OCI-LY7 (cell line): ENCODE measurements around the gene CDR2. TPM values are rescaled to one million over a fixed set of nuclear protein-coding genes. Genes with fewer than 3 reads are reported as not detected.

Experiments used
- BruUV-seq: library from RNA; stranded (reverse); fragments of 400-500 nt; replicated peaks from 2 replicates; lab custom pipeline; 2021; lab: Mats Ljungman, UMichigan
- CTCF ChIA-PET: fragments of 300-600 bp; sonication (Branson Sonifier 250); formaldehyde crosslinking; loops from one replicate; lab custom pipeline; 2022; ENCODE audit warnings: antibody characterized with exemption; ENCODE audit not compliant: unreplicated experiment; lab: Charles Lee
- POLR2A ChIA-PET: fragments of 300-600 bp; sonication (Branson Sonifier 250); formaldehyde crosslinking; loops from one replicate; lab custom pipeline; 2022; ENCODE audit warnings: antibody characterized with exemption; lab: Charles Lee
- DNase-seq: peaks from one replicate; pipeline ENCODE4 v3.0.0-alpha.2; 2015; ENCODE audit warnings: low spot score
- H2AFZ ChIP-seq: fragments of 200-600 bp; sonication (generic), shearing (Covaris generic); 2 replicates; pipeline ENCODE4 v1.6.1; 2014; ENCODE audit warnings: mild to moderate bottlenecking, antibody characterized with exemption, low read length, moderate library complexity
- H3K27ac ChIP-seq: fragments of 200-600 bp; sonication (generic); 2 replicates; pipeline ENCODE4 v1.5.1; 2014; ENCODE audit warnings: mixed run types, low read depth, mild to moderate bottlenecking, moderate library complexity, low read length, inconsistent platforms; ENCODE audit not compliant: poor library complexity, severe bottlenecking
- H3K36me3 ChIP-seq: fragments of 200-600 bp; sonication (generic); 2 replicates; pipeline ENCODE4 v1.6.1; 2014; ENCODE audit warnings: mild to moderate bottlenecking, antibody characterized with exemption, low read length, moderate library complexity, mixed read lengths; ENCODE audit not compliant: insufficient read depth
- H3K4me1 ChIP-seq: fragments of 200-600 bp; sonication (generic); 2 replicates; pipeline ENCODE4 v1.5.1; 2014; ENCODE audit warnings: mild to moderate bottlenecking, low read length; ENCODE audit not compliant: insufficient read depth, poor library complexity, severe bottlenecking
- H3K4me2 ChIP-seq: fragments of 200-600 bp; sonication (generic); 2 replicates; pipeline ENCODE4 v1.6.1; 2014; ENCODE audit warnings: mild to moderate bottlenecking, low read length
- H3K4me3 ChIP-seq: fragments of 200-600 bp; sonication (generic); 2 replicates; pipeline ENCODE4 v1.5.1; 2014; ENCODE audit warnings: mild to moderate bottlenecking, low read depth, low read length; ENCODE audit not compliant: poor library complexity, severe bottlenecking
- H3K79me2 ChIP-seq: fragments of 200-600 bp; sonication (generic); 2 replicates; pipeline ENCODE4 v1.6.1; 2016; ENCODE audit warnings: low read depth, mild to moderate bottlenecking, low read length, moderate library complexity, mixed read lengths; ENCODE audit not compliant: insufficient read depth
- H3K9me2 ChIP-seq: fragments of 200-600 bp; sonication (generic); 2 replicates; pipeline ENCODE4 v1.6.1; 2016; ENCODE audit warnings: mild to moderate bottlenecking, low read length, mixed read lengths; ENCODE audit not compliant: insufficient read depth
- H3K9me3 ChIP-seq: fragments of 200-600 bp; sonication (generic); 2 replicates; pipeline ENCODE4 v1.6.1; 2014; ENCODE audit warnings: mild to moderate bottlenecking, mixed run types, low read length, mixed read lengths
- H4K20me1 ChIP-seq: fragments of 200-600 bp; sonication (generic); 2 replicates; pipeline ENCODE4 v1.6.1; 2014; ENCODE audit warnings: mild to moderate bottlenecking, antibody characterized with exemption, low read length, moderate library complexity, mixed read lengths; ENCODE audit not compliant: insufficient read depth
- CTCF ChIP-seq: fragments of 200-600 bp; sonication (generic); conservative IDR thresholded peaks from 2 replicates; pipeline ENCODE4 v1.5.1; 2014; ENCODE audit warnings: mild to moderate bottlenecking, antibody characterized with exemption, low read length, moderate library complexity, mixed read lengths
- EZH2phosphoT487 ChIP-seq: fragments of 200-600 bp; sonication (generic); IDR thresholded peaks from 2 replicates; pipeline ENCODE4 v1.6.1; 2018; ENCODE audit warnings: low read depth, borderline replicate concordance, mild to moderate bottlenecking, mixed run types, antibody characterized with exemption, low read length, moderate library complexity, mixed read lengths
- intact Hi-C: fragments of 100-400 bp; cut with micrococcal nuclease; formaldehyde crosslinking; loops from one replicate; pipeline ENCODE4 v1.10.0; 2022; ENCODE audit not compliant: unreplicated experiment
- total RNA-seq, 2 experiments: library from RNA; depleted of rRNA in 1 of 2; stranded (reverse); fragments of >200 nt in 1 of 2; shearing (Covaris generic) in 1 of 2; gene quantifications; 2 replicates each; pipeline ENCODE4 v1.2.3, GENCODE V29; 2014 to 2022

The CDR2 gene
- total RNA-seq, 2 experiments from 2014 or later, result 33.0 to 38.3 TPM

- Histone ChIP-seq H3K4me3 (peak overlapping the region; percentile 75), H3K4me1 (peaks cover 49% of the 10 kb centered on the region), H3K79me2 (peaks cover 53% of the 10 kb centered on the region), H3K4me2 (peak overlapping the region; percentile 83), H3K9me2 (no peaks in the 10 kb centered on the region), H3K27ac (peak overlapping the region; percentile 67), H3K9me3 (no peaks in the 10 kb centered on the region), H3K36me3 (peaks cover 29% of the 10 kb centered on the region; the same call in 1 of the 2 replicates), H2AFZ (peak overlapping the region; percentile 48; the same call in 1 of the 2 replicates), H4K20me1 (peaks cover 15% of the 10 kb centered on the region)
- intact Hi-C loops, result loop anchor here (5.0 kb wide), 2 partner anchors 166 to 181 kb away; partner anchors contain the start of gene EEF2K
- DNase-seq, result peak; percentile 72
- no peak for TF ChIP-seq EZH2phosphoT487
- TF ChIP-seq CTCF, result no peak
- ChIA-PET CTCF (no interaction called here), POLR2A (interaction anchor here (0.8 to 1.8 kb wide), 2 partner anchors 16 to 20 kb away, joined by 3 to 7 read pairs; no protein-coding TSS in a partner anchor)
- no TSS peak for BruUV-seq
Observed at GRCh38 chr16:22373662-22374310, 633 bp downstream of the CDR2 start.

- TF ChIP-seq EZH2phosphoT487 (no peak), CTCF (no peak)
- Histone ChIP-seq H3K79me2 (peaks cover 60% of the 10 kb centered on the region), H3K9me2 (no peaks in the 10 kb centered on the region), H3K36me3 (peaks cover 36% of the 10 kb centered on the region), H3K4me3 (peak overlapping the region; percentile 75), H4K20me1 (peaks cover 15% of the 10 kb centered on the region), H3K9me3 (no peaks in the 10 kb centered on the region), H3K4me1 (peaks cover 54% of the 10 kb centered on the region), H3K27ac (peak overlapping the region; percentile 67), H2AFZ (peak overlapping the region; percentile 48; the same call in 1 of the 2 replicates), H3K4me2 (peak overlapping the region; percentile 83)
- intact Hi-C loops, result loop anchor here (5.0 kb wide), 2 partner anchors 166 to 181 kb away; partner anchors contain the start of gene EEF2K
- peak; percentile 34 for DNase-seq
- CTCF ChIA-PET, result no interaction called here
- no TSS peak for BruUV-seq
- POLR2A ChIA-PET, result interaction anchor here (0.8 to 1.8 kb wide), 2 partner anchors 16 to 19 kb away, joined by 3 to 7 read pairs; no protein-coding TSS in a partner anchor
Observed at GRCh38 chr16:22372882-22373661, 1.3 kb downstream of the CDR2 start.
